K562 treated with DMSO at 1 percent for 48 hours (cell line): ENCODE results near the gene SERPINH1. TPM values are rescaled to one million over a fixed set of nuclear protein-coding genes. Genes with fewer than 3 reads are reported as not detected.

Source experiments
- total RNA-seq: library from RNA; unstranded; fragments of 300-600 nt; gene quantifications from 2 replicates; pipeline ENCODE4 v1.2.3, GENCODE V29; 2022; ENCODE audit warnings: low replicate concordance; ENCODE audit errors: extremely low read depth

The SERPINH1 gene
- 384 TPM in 1 of 2 replicates, not detected in the other for total RNA-seq

GRCh38 chr11:75562048-75562835 is at the start of gene SERPINH1:
Gene SERPINH1 (plus strand): TSS chr11:75562253. CDS start chr11:75566350, 4,097 bp downstream.

GRCh38 chr11:75525433-75526191 is 36.4 kb upstream of the SERPINH1 start, which contains the start of gene GDPD5:
Gene GDPD5 (minus strand): TSS chr11:75525941. CDS start chr11:75477735, 48,206 bp downstream.

Other genes with a start within 250 kb of the SERPINH1 start
- not detected in 2 replicates for gene ARRB1, start 210.6 kb upstream of the SERPINH1 start, total RNA-seq
- gene RPS3, start 162.7 kb upstream of the SERPINH1 start, total RNA-seq, result 4,146 and 5,402 TPM in 2 replicates
- not detected in 2 replicates for gene KLHL35, start 129.1 kb upstream of the SERPINH1 start, total RNA-seq
- not detected in 2 replicates for gene GDPD5, start 36.3 kb upstream of the SERPINH1 start, total RNA-seq
- not detected in 2 replicates for gene MAP6, start 106.8 kb downstream of the SERPINH1 start, total RNA-seq
- gene MOGAT2, start 155.6 kb downstream of the SERPINH1 start, total RNA-seq, result not detected in 2 replicates
- not detected in 2 replicates for gene DGAT2, start 206.5 kb downstream of the SERPINH1 start, total RNA-seq